NB4 (cell line): ENCODE measurements around the gene HOATZ.

Experiments
- POLR2A ChIP-seq: IDR thresholded peaks from 2 replicates; pipeline ENCODE4 v1.6.1; 2011; ENCODE audit warnings: mild to moderate bottlenecking; ENCODE audit not compliant: insufficient read length; ENCODE audit errors: extremely low read depth
- TF ChIP-seq, protein P1 (sequence below): IDR thresholded peaks from one replicate; pipeline ENCODE4 v1.5.1; 2012; ENCODE audit warnings: low read depth, low read length

- TF ChIP-seq, protein P1, sequence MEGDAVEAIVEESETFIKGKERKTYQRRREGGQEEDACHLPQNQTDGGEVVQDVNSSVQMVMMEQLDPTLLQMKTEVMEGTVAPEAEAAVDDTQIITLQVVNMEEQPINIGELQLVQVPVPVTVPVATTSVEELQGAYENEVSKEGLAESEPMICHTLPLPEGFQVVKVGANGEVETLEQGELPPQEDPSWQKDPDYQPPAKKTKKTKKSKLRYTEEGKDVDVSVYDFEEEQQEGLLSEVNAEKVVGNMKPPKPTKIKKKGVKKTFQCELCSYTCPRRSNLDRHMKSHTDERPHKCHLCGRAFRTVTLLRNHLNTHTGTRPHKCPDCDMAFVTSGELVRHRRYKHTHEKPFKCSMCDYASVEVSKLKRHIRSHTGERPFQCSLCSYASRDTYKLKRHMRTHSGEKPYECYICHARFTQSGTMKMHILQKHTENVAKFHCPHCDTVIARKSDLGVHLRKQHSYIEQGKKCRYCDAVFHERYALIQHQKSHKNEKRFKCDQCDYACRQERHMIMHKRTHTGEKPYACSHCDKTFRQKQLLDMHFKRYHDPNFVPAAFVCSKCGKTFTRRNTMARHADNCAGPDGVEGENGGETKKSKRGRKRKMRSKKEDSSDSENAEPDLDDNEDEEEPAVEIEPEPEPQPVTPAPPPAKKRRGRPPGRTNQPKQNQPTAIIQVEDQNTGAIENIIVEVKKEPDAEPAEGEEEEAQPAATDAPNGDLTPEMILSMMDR: no peak
- TF ChIP-seq POLR2A: no peak
These were observed 20.7 kb downstream of the HOATZ start for GRCh38 chr11:111535281-111535680.
